ENCODE measurements around the gene FAT4. TPM values are rescaled to one million over a fixed set of nuclear protein-coding genes. Genes with fewer than 3 reads are reported as not detected.

The FAT4 gene
- total RNA-seq, 1 donor from 2014 or later = 16.7 TPM

DNA sequence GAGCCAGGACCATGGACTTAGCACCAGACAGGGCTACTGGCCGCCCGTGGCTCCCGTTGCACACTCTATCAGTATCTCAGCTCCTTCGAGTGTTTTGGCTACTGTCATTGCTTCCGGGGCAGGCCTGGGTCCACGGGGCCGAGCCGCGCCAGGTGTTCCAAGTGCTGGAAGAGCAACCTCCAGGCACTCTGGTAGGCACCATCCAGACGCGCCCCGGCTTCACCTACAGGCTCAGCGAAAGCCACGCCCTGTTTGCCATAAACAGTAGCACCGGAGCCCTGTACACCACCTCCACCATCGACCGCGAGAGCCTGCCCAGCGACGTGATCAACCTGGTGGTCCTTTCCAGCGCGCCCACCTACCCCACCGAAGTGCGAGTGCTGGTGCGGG is 1.6 kb downstream of the FAT4 start:
- DNase-seq (ENCODE audit: low spot score) = no peak

DNA sequence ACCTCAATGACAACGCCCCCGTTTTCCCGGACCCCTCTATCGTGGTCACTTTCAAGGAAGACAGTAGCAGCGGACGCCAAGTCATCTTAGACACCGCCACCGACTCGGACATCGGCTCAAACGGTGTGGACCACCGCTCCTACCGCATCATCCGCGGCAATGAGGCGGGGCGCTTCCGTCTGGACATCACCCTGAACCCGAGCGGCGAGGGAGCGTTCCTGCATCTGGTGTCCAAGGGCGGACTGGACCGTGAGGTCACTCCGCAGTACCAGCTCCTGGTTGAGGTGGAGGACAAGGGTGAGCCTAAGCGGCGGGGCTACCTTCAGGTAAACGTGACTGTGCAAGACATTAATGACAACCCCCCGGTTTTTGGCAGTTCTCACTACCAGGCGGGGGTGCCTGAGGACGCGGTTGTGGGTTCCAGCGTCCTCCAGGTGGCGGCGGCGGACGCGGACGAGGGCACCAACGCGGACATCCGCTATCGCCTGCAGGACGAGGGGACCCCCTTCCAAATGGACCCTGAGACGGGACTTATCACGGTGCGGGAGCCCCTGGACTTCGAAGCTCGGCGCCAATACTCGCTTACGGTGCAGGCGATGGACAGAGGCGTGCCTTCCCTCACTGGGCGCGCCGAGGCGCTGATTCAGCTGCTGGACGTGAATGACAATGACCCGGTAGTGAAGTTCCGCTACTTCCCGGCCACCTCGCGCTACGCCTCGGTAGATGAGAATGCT is 2.2 kb downstream of the FAT4 start:
- peak; percentile 20 for DNase-seq (ENCODE audit: low spot score)

DNA sequence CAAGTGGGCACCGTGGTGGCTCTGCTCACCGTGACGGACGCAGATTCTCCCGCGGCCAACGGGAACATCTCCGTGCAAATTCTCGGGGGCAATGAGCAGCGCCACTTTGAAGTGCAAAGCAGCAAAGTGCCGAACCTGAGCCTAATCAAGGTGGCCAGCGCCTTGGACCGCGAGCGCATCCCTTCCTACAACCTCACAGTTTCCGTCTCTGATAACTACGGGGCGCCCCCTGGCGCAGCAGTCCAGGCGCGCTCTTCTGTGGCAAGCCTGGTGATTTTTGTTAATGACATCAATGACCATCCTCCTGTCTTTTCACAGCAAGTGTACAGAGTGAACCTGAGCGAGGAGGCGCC is 2.7 kb downstream of the FAT4 start:
- peak; percentile 27 for DNase-seq (ENCODE audit: low spot score)

DNA sequence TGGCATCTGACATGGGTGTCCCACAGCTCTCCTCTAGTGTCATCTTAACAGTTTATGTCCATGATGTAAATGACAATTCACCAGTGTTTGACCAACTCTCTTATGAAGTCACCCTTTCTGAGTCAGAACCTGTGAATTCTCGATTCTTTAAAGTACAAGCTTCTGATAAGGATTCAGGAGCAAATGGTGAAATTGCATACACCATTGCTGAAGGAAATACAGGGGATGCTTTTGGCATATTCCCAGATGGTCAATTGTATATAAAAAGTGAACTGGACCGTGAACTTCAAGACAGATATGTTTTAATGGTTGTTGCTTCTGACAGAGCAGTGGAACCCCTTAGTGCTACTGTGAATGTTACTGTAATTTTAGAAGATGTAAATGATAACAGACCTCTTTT is 4.6 kb downstream of the FAT4 start:
- no peak for DNase-seq (ENCODE audit: low spot score)

DNA sequence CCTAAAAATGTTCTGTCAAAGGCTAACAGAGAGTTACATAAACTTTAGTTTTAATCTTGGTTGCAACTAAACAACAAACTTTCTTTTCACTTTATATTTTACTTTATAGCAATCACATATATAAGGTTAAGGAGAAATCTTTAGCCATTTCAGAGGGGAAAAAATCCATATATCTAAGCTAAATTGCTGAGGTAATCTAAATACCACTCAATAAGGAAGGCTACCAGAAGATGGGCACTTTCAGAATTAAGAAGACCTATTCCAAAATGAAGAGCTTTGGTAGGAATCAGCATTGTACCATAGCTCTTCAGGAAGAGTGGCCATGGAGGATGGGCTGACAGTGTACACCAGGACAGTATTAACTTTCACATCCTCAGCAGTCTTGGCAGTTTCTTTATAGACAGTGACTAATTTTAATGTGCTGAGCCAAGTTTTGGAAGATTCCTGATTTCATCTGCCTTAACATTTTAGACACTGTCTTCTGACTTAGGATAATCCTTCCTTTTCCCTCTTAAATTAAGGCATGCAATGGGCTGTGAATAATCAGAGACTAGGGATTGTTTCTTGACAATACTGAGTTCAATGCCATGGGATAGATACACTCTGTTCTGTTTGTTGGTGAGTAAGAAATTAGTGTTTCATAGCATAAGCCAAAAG is 7.1 kb downstream of the FAT4 start:
- no peak for DNase-seq (ENCODE audit: low spot score)

DNA sequence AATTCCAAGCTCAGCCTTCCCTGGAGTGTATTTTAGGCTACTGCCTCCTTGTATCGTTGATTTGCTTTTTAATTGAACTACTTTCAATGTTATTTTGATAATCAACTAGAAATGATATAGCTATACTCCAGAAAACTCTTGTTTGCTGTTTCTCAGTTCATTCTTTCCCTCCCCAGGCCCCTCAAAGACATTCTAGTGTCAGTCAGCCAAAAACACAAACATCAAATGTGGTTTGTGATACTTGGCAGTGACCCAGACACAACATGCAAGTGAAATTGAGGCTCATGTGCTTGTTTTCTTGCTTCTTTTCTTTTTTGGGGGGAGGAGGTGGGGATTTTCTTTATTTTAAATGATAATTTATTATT is 7.6 kb downstream of the FAT4 start:
- DNase-seq (ENCODE audit: low spot score) = no peak

DNA sequence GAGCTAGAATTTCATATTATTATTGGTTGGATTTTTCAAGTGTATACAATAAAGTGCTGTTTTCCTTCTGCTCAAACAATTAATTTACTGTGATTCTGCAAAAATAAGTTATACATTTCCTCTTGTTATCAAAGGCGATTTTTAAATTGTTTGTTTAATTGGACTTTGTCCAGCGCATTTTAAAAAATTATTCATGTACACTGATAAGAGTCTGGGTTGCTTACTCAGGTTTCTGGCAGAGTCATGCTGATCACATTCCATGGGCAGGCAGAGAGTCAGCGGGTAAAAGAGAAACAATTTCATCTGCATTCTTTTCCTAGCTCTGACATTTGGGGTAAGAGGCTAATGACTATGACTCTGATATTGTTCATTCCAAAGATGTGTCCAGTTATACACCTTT is 8.9 kb downstream of the FAT4 start:
- DNase-seq (ENCODE audit: low spot score) = no peak

DNA sequence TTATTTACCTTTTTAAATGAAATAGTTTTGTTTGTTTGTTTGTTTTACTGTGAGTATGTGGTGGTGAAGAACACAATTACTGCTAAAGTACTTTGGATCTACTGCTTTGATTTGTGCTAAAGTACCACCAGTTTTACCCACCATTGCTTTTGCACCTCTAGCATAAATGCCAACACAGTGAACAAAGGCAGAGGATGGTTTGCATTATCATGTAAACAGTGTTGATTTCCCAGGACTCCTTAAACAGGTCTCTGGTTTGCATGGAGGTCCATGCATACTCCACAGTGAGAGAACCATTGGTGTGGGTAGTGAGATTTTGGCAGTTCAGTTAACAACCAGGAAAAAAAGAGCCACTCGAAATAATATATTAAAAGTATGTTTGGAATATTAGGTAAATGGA is 11.0 kb downstream of the FAT4 start:
- DNase-seq (ENCODE audit: low spot score) = no peak

DNA sequence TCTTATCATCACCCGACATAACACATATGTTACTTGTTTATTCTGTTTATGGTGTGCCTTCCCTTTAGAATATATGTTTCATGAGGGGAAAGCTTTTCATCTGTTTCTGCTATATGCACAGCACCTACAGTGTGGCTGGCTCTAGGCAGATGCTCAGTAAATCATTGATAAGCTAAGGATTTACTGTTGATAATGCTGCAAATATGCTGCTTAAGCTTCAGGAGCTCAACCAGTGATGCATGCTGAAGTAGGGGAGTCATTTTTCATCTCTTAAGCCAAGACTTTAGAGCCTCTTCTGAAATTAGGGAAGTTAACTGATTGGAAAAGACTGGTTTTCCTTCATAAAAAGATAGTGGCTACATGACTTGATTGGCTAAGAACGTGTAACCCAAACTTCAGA is 16.4 kb downstream of the FAT4 start:
- DNase-seq (ENCODE audit: low spot score) = no peak

DNA sequence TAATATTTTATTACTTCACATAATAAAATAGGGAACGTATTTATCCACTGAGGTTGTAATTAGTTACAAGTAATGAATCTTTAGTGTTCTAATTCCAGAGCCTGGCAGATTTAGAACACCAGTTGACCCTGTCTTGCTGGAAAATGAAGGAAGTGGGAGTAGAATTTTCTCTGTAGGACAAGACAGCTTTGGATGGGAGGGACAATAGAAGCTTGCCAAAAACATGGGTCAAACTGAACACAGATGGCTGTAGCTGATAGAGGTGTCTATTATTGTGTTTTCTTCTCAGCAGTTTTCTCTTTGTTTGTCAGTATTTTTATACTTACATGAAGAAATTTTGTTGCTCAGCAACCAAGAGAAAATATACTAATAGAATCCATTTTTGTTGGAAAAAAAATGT is 20.2 kb downstream of the FAT4 start:
- no peak for DNase-seq (ENCODE audit: low spot score)

DNA sequence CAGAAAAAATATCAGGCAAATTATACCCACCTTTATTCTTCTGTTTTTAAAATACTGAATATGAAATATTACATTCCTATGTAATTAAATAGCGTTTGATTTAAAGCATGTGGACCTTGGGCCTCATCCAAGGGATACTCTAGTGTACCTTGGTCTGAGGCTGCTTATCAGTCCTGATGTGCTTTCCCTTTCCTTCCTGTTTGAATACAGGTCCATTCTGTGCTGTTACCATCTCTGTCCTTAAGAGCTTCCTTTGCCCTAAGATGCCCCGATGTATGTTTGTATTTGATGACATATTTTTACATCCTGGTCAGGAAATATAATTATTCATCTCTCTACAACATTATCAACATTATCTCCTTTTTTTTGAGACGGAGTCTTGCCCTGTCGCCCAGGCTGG is 24.1 kb downstream of the FAT4 start:
- no peak for DNase-seq (ENCODE audit: low spot score)

DNA sequence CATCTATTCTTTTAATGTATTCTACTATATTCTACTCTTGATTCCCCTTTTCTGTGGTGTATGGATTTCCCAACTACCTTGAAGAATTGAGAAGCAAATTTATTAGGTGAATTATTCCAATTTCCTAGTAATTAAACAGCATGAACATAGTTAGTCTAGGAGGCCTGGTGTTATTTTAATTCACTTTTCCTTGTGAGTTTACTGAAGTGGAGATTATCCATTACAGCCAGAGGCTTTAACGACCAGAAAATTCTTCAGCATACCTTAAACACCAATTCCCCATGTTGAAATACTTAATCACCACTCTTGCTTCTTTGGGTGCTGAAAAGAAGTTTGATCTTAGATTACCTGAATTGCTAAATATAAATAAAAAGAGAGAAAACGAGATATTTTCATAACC is 29.4 kb downstream of the FAT4 start:
- DNase-seq (ENCODE audit: low spot score) = no peak

DNA sequence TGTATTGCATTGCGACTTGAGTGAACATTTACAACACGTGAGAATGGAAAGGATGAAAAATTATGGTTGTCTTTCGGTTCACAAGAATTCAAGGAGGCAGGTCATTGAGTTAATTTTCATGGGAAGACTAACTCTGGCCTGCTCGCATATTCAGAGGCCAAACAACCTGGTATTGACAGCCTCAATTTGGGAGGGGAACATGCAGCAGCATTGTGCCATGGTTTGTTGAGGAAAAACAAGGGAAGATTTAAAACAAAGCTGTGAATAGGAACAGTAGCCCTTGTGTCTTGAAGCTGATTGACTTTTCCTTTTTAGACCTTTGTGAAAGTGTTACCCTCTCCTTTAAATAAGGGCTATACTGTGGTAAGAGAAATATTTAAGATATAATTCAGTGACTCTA is 31.9 kb downstream of the FAT4 start:
- no peak for DNase-seq (ENCODE audit: low spot score)

DNA sequence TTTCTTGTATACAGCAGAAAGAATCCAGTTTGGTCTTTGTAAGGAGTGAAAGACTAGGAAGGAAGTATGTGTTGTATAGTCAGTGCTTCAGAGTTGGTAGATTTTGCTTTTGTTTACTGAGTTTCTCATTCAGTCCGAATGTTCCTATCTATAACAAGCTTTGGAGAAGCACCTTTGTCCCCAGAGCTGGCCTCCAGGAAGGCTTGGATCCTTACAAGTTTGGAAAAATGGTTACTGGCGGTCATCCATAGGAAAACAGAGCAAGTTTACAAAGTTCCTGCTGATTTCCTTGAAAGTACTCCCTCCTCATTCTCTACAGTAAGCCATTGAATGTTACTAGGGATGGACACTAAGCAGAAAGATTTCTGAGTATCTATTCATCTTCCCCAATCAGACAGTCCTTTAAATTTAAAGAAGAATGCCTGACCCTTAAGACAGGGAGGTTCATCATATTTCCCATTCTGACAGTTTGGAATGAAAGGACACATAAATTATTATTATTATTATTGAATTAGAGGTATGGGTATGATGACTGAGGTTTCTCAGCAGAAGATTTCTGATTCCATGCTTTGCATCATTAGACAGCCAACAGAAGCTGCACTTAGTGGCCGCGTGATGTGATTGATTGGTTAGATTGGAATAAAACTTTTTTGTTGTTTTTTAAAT is 35.8 kb downstream of the FAT4 start:
- no peak for DNase-seq (ENCODE audit: low spot score)

DNA sequence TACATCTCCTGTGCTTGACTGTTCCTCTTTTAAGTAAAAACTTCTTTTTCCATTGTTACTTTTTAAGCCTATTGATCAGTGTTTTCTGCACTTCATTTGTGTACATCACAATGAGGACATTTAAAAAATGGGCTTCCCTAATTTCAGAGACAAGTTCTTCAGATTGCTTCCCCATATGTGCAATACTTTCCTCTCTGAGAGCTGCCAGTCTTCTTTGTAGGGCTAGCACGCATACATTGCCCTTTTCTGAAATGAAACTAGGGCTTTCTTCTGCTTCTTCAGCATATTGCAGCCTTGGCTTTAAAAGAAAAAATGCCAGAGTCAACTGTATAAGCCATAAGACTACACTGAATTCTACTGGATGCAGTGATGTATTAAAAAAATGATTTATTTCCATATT is 37.8 kb downstream of the FAT4 start:
- no peak for DNase-seq (ENCODE audit: low spot score)

DNA sequence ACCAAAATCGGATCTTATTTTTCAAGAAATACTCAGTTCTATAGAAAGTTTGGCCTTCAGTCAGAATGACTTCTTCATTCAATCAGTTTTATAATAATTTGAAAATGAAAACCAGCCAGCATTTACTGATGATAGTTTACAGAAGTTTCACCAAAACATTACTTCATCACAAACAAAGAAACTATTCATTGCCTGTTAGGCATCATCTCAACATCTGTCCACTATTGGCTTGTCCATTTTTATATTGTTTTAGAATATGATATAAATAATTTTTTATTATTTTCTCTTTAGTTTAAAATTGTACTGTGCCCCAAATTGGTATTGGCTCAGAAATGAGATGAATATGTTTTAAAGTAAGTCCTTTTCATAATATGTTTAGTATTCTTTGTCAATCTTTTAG is 38.4 kb downstream of the FAT4 start:
- no peak for DNase-seq (ENCODE audit: low spot score)

DNA sequence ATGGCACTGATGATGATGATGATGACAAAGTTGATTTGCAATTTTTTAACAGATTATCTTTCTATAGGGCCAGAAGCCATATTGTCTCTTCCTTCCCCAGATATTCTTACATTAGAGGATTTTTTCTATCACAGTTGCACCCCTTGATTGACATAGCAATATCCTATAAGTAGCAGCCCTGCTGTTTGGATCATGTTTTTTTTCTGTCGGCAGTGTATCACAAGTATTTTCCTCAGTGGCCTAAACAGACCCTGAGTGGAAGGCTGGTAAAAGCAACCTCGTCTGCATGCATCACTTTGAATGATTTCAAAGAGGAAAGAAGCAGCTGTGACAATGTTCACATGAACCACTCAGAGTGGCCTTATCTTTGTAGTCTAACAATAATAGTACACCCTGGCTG is 41.0 kb downstream of the FAT4 start:
- no peak for DNase-seq (ENCODE audit: low spot score)

DNA sequence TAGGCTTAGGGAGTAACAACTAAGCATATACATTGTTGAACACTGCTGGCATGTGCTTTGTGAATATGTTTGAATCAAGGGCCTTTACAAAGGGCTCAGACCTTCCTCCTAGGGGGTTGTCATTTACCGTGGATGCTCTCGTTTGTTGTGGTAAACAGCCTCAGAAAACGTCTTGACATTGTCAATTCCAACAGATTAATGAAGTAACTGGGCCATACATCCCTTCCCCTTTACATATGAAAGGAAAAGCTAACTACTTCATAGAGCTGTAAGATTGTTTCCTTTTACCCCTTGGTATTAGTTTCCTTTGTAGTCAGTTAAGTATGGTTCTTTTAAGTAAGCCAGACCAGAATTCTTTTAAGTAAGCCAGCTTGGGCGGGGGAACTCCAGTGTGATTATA is 42.9 kb downstream of the FAT4 start:
- no peak for DNase-seq (ENCODE audit: low spot score)

DNA sequence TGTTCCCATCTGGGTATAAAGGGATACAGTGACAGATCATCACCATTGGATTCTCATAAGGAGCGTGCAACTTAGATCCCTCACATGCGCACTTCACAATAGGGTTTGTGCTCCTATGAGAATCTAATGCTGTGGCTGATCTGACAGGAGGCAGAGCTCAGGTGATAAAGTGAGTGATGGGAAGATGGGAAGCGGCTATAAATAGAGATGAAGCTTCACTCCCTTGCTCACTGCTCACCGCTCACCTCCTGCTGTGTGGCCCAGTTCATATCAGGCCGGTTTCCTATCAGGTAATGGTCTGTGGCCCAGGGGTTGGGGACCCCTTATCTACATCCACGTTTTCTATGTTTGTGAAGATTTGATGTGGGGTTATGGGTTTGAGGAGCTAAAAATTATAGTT is 43.7 kb downstream of the FAT4 start:
- DNase-seq (ENCODE audit: low spot score) = no peak

DNA sequence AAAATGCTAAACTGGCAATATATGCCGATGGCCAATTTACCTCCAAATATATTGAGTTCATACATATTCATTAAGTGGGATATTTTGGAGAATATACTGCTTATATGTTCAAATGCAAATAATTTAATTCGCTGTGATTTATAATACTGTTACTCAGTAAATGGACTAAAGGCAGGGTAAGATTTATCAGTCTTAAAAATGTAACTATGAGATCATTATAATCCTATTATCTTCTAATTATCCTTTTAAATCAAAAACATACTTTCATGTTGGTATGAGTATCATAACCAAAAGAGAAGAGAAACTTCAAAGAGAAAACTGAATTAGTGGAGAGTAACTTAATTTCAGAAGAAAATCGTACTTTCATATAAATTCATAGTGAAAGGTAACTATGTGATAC is 44.6 kb downstream of the FAT4 start:
- no peak for DNase-seq (ENCODE audit: low spot score)

DNA sequence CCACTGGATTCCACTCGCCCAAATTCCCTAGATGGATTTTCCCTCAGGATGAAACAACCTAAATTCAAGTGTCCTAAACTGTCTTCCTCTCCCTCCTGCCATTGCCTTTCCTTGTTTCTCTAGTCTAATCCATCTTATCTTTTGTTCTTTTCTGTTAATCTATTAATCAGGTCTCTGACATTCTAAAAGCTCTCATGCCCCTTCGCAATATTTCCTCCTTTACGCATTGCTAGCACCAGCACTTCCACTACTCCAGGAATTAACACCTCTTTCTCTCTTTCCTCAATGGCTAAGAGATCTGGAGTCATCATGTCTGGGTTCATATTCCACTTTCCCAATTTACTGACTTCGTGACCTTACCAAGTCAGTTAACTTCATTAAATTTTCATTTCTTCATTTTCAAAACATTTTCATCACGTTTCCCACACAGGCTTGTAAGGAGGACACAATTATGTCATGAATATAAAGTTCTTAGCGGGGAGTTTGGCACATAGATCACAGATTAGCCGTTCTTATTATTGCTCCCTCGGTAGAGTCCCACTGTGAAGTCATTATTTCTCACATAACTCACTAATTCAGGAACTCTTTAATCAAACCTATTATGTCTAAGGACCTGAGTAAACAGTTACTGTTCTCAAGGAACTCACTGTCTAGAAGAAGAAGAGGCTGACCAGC is 45.3 kb downstream of the FAT4 start:
- no peak for DNase-seq (ENCODE audit: low spot score)

DNA sequence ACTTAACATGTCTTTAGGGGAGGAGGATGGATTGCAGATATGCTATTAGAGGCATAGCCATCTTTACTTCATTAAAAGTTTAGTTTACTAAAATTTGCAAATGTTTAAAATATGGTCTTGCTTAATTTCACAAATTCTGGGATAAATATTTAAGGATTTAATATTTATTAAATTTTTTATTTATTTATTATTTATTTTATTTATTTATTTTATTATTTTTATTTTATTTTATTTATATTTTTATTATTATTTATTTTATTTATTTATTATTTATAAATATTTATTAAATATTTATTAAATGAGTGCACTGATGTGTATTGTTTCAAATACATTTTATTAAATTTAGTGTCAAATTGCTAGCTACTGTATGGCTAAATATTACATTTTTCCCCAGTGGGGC is 46.0 kb downstream of the FAT4 start:
- DNase-seq (ENCODE audit: low spot score) = no peak
